ENCODE results near the gene RASGRP4. TPM values are rescaled to one million over a fixed set of nuclear protein-coding genes. Genes with fewer than 3 reads are reported as not detected.
"Not testable (repeated sequence)": the region's sequence is repeated elsewhere in the genome, so short reads cannot be mapped to it uniquely, and the experiment has no call there.

Gene RASGRP4
- total and polyA plus RNA-seq, 4 donors = 1.2 to 2.0 (median 1.6) TPM

DNA sequence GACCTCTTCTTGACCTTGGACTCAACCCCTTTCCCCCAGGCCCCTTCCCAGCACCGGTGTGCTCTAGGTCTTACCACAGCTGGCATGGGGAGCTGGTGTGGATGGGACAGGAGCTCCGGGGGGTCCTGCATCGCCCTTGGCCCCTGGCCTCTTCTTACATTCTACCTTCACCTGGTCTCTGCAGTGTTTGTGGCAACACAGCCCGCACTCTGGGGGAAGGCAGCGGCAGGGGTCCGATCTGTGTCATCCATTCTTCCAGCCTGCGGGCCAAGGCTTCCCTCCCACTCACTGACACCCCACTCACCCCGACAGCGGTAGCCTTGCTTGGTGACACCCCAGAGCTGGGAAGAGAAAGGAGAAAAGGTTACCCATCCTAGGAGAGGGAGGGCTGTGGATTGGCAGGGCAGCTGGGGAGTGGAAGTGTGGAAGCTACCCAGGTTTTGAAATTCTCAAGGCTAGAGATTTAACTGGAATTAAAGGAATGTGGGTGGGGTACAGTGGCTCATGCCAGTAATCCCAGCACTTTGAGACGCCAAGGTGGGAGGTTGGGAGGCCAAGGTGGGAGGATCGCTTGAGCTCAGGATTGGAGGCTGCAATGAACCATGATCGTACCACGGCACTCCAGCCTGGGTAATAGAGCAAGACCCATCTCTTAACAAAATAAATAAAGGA is 14.8 kb downstream of the RASGRP4 start:
- Histone ChIP-seq H3K36me3 (ENCODE audit: control insufficient read depth, insufficient read depth, low read length) (peaks cover 31% of the 10 kb centered on the region), H3K4me1 (ENCODE audit: control insufficient read depth, insufficient read depth, low read length) (no peaks in the 10 kb centered on the region), H3K27ac (ENCODE audit: low read depth, low read length) (no peak overlapping the region), H3K27me3 (ENCODE audit: control insufficient read depth, insufficient read depth, low read length) (no peaks in the 10 kb centered on the region), H3K4me3 (ENCODE audit: low read depth, low read length) (no peak overlapping the region), H3K9me3 (ENCODE audit: control insufficient read depth, insufficient read depth, low read length) (no peaks in the 10 kb centered on the region)
- 85% methylated on average over 6 of the region's 13 CpGs for WGBS (ENCODE audit: insufficient coverage)
- DNase-seq (ENCODE audit: low read depth in 4 of 6, low spot score in 6 of 6) = no peak

DNA sequence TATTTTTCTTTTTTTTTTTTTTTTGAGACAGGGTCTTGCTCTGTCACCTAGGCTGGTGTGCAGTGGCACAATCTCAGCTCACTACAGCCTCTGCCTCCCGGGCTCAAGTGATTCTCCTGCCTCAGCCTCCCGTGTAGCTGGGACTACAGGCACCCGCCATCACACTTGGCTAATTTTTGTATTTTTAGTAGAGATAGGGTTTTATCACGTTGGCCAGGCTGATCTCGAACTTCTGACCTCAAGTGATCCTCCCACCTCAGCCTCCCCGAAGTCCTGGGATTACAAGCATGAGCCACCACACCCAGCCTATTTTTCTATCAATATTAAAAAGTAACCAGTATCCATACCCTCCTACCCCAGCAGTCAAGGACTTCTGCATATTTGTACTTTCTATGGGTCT is 15.6 kb downstream of the RASGRP4 start:
- DNase-seq (ENCODE audit: low read depth in 4 of 6, low spot score in 6 of 6); H3K27me3 ChIP-seq (ENCODE audit: control insufficient read depth, insufficient read depth, low read length); H3K4me3 ChIP-seq (ENCODE audit: low read depth, low read length); H3K27ac ChIP-seq (ENCODE audit: low read depth, low read length); H3K4me1 ChIP-seq (ENCODE audit: control insufficient read depth, insufficient read depth, low read length); H3K9me3 ChIP-seq (ENCODE audit: control insufficient read depth, insufficient read depth, low read length): not testable (repeated sequence)
- WGBS (ENCODE audit: insufficient coverage) = 94% methylated on average over 2 of the region's 6 CpGs
- H3K36me3 ChIP-seq (ENCODE audit: control insufficient read depth, insufficient read depth, low read length) = peaks cover 35% of the 10 kb centered on the region

DNA sequence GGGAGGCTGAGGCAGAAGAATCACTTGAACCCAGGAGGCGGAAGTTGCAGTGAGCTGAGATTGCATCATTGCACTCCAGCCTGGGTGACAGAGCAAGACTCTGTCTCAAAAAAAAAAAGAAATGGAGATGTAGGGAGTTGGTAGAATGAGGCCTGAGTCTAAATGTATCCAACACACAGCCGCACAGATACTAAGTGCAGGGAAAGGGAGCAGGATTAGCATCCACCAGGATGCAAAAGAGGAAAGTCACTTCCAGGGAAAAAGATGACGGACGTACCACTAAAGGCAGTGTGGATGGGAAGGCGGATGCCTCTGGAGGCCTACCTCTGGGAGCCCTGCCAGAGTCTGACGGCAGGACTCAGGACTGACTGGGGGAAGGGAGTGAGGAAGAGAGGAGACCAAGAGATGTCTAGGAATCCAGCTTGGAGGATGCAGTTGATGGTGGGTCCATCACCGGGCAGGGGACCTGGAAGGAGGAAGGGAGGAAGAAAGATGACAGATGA is 16.3 kb downstream of the RASGRP4 start:
- WGBS (ENCODE audit: insufficient coverage) = 60% methylated on average over 6 of the region's 7 CpGs
- H3K36me3 ChIP-seq (ENCODE audit: control insufficient read depth, insufficient read depth, low read length) = peaks cover 38% of the 10 kb centered on the region
- peaks cover 3% of the 10 kb centered on the region for H3K4me1 ChIP-seq (ENCODE audit: control insufficient read depth, insufficient read depth, low read length)
- H3K4me3 ChIP-seq (ENCODE audit: low read depth, low read length) = no peak overlapping the region
- no peak overlapping the region for H3K27ac ChIP-seq (ENCODE audit: low read depth, low read length)
- H3K27me3 ChIP-seq (ENCODE audit: control insufficient read depth, insufficient read depth, low read length) = no peaks in the 10 kb centered on the region
- no peaks in the 10 kb centered on the region for H3K9me3 ChIP-seq (ENCODE audit: control insufficient read depth, insufficient read depth, low read length)
- DNase-seq (ENCODE audit: low read depth in 4 of 6, low spot score in 6 of 6) = peak in 1 of 6 donors; percentile 17

DNA sequence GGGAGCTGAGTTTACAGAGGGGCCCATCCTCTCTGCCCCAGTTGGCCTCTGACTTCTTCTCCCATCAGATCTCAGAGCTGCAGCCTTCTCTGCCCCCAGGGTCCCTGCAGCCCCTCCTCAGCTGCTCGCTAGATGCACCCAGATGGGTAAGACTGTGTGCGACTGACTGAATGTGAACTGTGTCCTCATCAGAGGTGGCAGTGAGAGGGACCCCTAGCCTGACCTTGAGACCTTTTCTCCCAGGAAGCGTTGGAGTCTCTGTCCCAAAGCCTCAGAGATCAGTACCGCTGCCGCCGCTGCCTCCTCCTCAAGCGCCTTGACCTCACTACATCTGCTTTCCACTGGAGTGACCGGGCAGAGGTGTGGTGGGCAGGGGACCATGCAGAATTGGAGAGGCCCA is 20.7 kb downstream of the RASGRP4 start:
- Histone ChIP-seq H3K27me3 (ENCODE audit: control insufficient read depth, insufficient read depth, low read length) (no peaks in the 10 kb centered on the region), H3K4me3 (ENCODE audit: low read depth, low read length) (no peak overlapping the region), H3K4me1 (ENCODE audit: control insufficient read depth, insufficient read depth, low read length) (peaks cover 17% of the 10 kb centered on the region), H3K36me3 (ENCODE audit: control insufficient read depth, insufficient read depth, low read length) (peaks cover 29% of the 10 kb centered on the region), H3K9me3 (ENCODE audit: control insufficient read depth, insufficient read depth, low read length) (no peaks in the 10 kb centered on the region), H3K27ac (ENCODE audit: low read depth, low read length) (no peak overlapping the region)
- 100% methylated on average over 3 of the region's 8 CpGs for WGBS (ENCODE audit: insufficient coverage)
- no peak for DNase-seq (ENCODE audit: low read depth in 4 of 6, low spot score in 6 of 6)

DNA sequence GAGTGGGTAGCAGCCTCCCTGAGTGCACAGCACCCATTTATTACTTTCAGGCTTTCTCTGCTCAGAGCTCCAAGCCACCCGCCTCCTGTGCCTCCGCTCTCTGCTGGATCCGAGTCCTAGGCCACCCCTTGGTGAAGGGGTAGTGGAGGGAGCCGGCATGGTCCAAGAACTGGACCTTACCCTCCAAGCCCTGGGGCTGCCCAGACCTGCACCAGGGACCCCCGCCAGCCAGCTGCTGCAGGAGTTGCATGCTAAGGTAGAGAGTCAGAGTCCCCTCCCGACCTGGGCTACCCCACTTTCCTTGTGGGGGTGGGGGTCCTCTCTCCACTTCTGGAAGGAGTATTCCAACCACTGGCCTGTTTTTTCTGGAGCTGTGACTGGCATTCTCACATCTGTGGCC is 21.2 kb downstream of the RASGRP4 start:
- Histone ChIP-seq H3K27ac (ENCODE audit: low read depth, low read length) (no peak overlapping the region), H3K36me3 (ENCODE audit: control insufficient read depth, insufficient read depth, low read length) (peaks cover 29% of the 10 kb centered on the region), H3K9me3 (ENCODE audit: control insufficient read depth, insufficient read depth, low read length) (no peaks in the 10 kb centered on the region), H3K27me3 (ENCODE audit: control insufficient read depth, insufficient read depth, low read length) (no peaks in the 10 kb centered on the region), H3K4me3 (ENCODE audit: low read depth, low read length) (no peak overlapping the region), H3K4me1 (ENCODE audit: control insufficient read depth, insufficient read depth, low read length) (peaks cover 17% of the 10 kb centered on the region)
- 83% methylated on average over 3 of the region's 6 CpGs for WGBS (ENCODE audit: insufficient coverage)
- DNase-seq (ENCODE audit: low read depth in 4 of 6, low spot score in 6 of 6) = no peak

DNA sequence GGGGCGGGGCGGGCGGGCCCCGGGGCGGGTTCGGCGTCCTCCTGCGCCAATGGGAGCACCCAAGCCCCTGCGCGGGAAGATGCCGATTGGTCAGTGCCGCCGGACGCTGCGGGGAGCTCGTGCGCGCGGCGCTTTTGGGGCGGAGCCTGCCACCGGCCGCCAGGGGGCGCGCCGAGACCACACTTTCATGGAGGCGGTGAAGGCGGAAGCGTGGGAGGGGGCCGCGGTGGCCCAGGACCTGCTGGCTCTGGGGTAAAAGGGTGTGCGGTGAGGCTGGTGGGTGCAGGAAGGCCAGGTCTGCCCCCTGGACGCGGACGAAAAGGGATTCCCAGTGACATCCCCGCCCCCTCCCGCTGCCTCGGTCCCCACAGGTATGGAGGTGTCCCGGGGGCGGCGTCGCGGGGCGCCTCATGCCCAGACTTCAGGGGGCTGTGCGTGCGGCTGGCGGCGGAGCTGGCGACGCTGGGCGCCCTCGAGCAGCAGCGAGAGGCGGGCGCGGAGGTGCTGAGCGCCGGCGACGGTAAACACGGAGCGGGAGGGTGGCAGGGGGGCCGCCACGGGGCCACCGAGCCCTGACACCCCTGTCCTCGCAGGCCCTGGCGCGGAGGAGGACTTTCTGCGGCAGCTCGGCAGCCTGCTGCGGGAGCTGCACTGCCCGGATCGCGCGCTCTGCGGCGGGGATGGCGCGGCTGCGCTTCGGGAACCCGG is 22.9 kb downstream of the RASGRP4 start, which contains the start of gene FAM98C:
FAM98C (plus strand) TSS at position 127 of the 708 bp plus-strand sequence; CDS start at position 188, 61 bp downstream.
- H3K9me3 ChIP-seq (ENCODE audit: control insufficient read depth, insufficient read depth, low read length) = no peaks in the 10 kb centered on the region
- WGBS (ENCODE audit: insufficient coverage) = under 1% methylated on average over 82 of the region's 82 CpGs
- peaks cover 25% of the 10 kb centered on the region for H3K36me3 ChIP-seq (ENCODE audit: control insufficient read depth, insufficient read depth, low read length)
- H3K27me3 ChIP-seq (ENCODE audit: control insufficient read depth, insufficient read depth, low read length) = no peaks in the 10 kb centered on the region
- H3K4me3 ChIP-seq (ENCODE audit: low read depth, low read length) = peak within 1 kb of the TSS; percentile 69
- DNase-seq (ENCODE audit: low read depth in 4 of 6, low spot score in 6 of 6) = peak; percentile 92 to 99 (median 96)
- peaks cover 17% of the 10 kb centered on the region for H3K4me1 ChIP-seq (ENCODE audit: control insufficient read depth, insufficient read depth, low read length)
- no peak within 1 kb of the TSS for H3K27ac ChIP-seq (ENCODE audit: low read depth, low read length)

DNA sequence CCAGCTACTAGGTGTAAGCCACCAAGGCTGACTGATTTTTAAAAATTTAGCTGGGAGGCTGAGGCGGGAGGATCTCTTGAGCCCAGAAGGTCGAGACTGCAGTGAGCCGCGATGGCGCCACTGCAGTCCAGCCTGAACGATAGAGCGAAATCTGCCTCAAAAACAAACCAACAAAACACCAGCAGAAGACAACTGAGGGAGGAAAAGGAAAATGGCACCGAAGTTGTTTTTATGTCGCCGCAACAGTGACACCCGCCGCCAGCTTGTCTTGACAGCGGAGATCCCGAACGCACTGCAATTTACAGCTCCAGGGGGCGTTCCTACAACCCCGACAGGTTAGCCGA is 23.4 kb downstream of the RASGRP4 start:
- 0% methylated on average over 11 of the region's 18 CpGs for WGBS (ENCODE audit: insufficient coverage)
- Histone ChIP-seq H3K4me1 (ENCODE audit: control insufficient read depth, insufficient read depth, low read length) (peaks cover 17% of the 10 kb centered on the region), H3K4me3 (ENCODE audit: low read depth, low read length) (peak overlapping the region; percentile 44), H3K27ac (ENCODE audit: low read depth, low read length) (no peak overlapping the region), H3K27me3 (ENCODE audit: control insufficient read depth, insufficient read depth, low read length) (no peaks in the 10 kb centered on the region), H3K36me3 (ENCODE audit: control insufficient read depth, insufficient read depth, low read length) (peaks cover 23% of the 10 kb centered on the region), H3K9me3 (ENCODE audit: control insufficient read depth, insufficient read depth, low read length) (no peaks in the 10 kb centered on the region)
- DNase-seq (ENCODE audit: low read depth in 4 of 6, low spot score in 6 of 6) = no peak

DNA sequence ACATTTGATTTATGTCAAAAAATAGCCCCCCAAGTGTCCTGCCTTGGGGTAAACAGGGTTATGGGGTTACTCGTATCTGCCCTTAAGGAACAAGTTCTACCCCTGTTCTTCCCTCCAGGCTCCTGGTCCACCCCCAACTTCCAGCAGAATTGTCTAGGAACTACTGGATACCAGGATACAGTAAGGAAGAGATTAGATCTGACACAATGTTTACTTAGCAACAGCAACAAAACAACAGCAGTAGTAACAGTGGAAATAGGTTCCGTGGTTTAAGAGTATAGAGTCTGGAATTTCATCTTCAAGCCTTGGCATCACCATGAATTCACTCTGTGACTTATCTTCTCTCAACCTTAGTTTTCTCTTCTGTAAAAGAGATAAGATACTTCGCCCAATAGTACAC is 24.9 kb downstream of the RASGRP4 start:
- Histone ChIP-seq H3K27ac (ENCODE audit: low read depth, low read length) (no peak overlapping the region), H3K9me3 (ENCODE audit: control insufficient read depth, insufficient read depth, low read length) (no peaks in the 10 kb centered on the region), H3K4me3 (ENCODE audit: low read depth, low read length) (no peak overlapping the region), H3K4me1 (ENCODE audit: control insufficient read depth, insufficient read depth, low read length) (peaks cover 17% of the 10 kb centered on the region), H3K27me3 (ENCODE audit: control insufficient read depth, insufficient read depth, low read length) (peaks cover 8% of the 10 kb centered on the region), H3K36me3 (ENCODE audit: control insufficient read depth, insufficient read depth, low read length) (peaks cover 16% of the 10 kb centered on the region)
- no peak for DNase-seq (ENCODE audit: low read depth in 4 of 6, low spot score in 6 of 6)
- no CpG with 5 or more reads among the region's 3 CpGs for WGBS (ENCODE audit: insufficient coverage)

DNA sequence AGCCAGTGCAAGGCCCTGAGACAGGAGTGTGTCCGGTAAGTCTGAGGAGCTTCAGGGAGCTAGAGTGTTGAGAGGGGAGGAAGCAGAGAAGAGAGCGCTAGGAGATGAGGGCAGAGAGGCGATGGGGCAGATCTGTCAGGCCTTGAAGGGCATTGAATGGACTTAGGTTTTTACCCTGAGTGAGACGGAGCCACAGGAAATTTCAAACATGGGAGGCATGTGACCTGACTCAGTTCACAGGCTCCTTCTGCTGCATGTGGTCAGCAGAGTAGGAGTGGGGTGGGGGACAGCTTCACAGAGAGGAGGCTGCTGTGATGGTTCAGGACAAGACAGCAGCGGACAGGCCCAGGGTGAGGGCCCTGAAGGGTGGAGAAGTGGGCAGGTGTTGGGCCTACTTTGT is 25.7 kb downstream of the RASGRP4 start:
- WGBS (ENCODE audit: insufficient coverage) = 51% methylated on average over 5 of the region's 5 CpGs
- H3K9me3 ChIP-seq (ENCODE audit: control insufficient read depth, insufficient read depth, low read length) = no peaks in the 10 kb centered on the region
- no peak for DNase-seq (ENCODE audit: low read depth in 4 of 6, low spot score in 6 of 6)
- H3K4me3 ChIP-seq (ENCODE audit: low read depth, low read length) = no peak overlapping the region
- H3K27me3 ChIP-seq (ENCODE audit: control insufficient read depth, insufficient read depth, low read length) = peaks cover 8% of the 10 kb centered on the region
- peaks cover 17% of the 10 kb centered on the region for H3K4me1 ChIP-seq (ENCODE audit: control insufficient read depth, insufficient read depth, low read length)
- H3K36me3 ChIP-seq (ENCODE audit: control insufficient read depth, insufficient read depth, low read length) = peaks cover 14% of the 10 kb centered on the region
- H3K27ac ChIP-seq (ENCODE audit: low read depth, low read length) = no peak overlapping the region

DNA sequence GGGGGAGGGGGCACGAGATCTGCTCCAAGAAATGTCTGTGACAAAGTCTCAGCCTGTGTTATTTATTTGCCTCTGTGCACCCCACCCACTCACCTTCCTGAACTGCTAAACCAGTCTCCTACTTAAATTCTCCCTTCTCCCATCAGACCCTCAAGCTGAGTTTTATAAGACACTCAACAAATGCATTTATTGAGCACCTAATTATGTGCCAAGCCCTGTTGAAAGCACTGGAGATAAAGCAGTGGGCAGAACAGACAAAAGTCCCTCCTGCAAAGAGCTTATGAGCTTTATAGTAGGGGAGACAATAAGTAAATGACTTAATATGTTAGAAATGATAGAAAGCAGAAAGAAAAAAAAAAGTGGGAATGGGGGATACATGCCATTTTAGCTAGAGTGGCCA is 26.5 kb downstream of the RASGRP4 start:
- H3K27ac ChIP-seq (ENCODE audit: low read depth, low read length) = no peak overlapping the region
- H3K27me3 ChIP-seq (ENCODE audit: control insufficient read depth, insufficient read depth, low read length) = peaks cover 14% of the 10 kb centered on the region
- no peak for DNase-seq (ENCODE audit: low read depth in 4 of 6, low spot score in 6 of 6)
- peaks cover 10% of the 10 kb centered on the region for H3K36me3 ChIP-seq (ENCODE audit: control insufficient read depth, insufficient read depth, low read length)
- no peak overlapping the region for H3K4me3 ChIP-seq (ENCODE audit: low read depth, low read length)
- peaks cover 16% of the 10 kb centered on the region for H3K4me1 ChIP-seq (ENCODE audit: control insufficient read depth, insufficient read depth, low read length)
- H3K9me3 ChIP-seq (ENCODE audit: control insufficient read depth, insufficient read depth, low read length) = no peaks in the 10 kb centered on the region
- WGBS (ENCODE audit: insufficient coverage) = 100% methylated on average over 1 of the region's 1 CpG

Data from spinal cord (tissue), 10 donors.